ENCODE measurements around the gene SHISA5. TPM values are rescaled to one million over a fixed set of nuclear protein-coding genes. Genes with fewer than 3 reads are reported as not detected.

Gene SHISA5
- total RNA-seq, 1 experiment from 2014 or later: 192 TPM

GRCh38 chr3:48435774-48436476 lies 68.0 kb downstream of the SHISA5 start:
- peak; percentile 93 for TF ChIP-seq CTCF (IDR thresholded peaks at IDR 0.05; ENCODE audit: unreplicated experiment)
- Mint-ChIP-seq H3K36me3 (ENCODE audit: insufficient read depth, unreplicated experiment) (peaks cover 14% of the 10 kb centered on the region), H3K27me3 (ENCODE audit: unreplicated experiment) (no peaks in the 10 kb centered on the region), H3K27ac (ENCODE audit: unreplicated experiment) (no peak overlapping the region), H3K9me3 (ENCODE audit: low read depth, unreplicated experiment) (no peaks in the 10 kb centered on the region), H3K4me1 (ENCODE audit: low read depth, unreplicated experiment) (peaks cover 37% of the 10 kb centered on the region), H3K4me3 (ENCODE audit: low read depth, unreplicated experiment) (no peak overlapping the region)
- BruUV-seq (replicated peaks): no TSS peak
- peak; percentile 87 for DNase-seq
- CTCF ChIA-PET: interaction anchor here (0.6 to 6.5 kb wide), 34 partner anchors 9 to 947 kb away, joined by 3 to 243 read pairs (median 4); partner anchors contain the start of genes ATRIP, PFKFB4 and ZNF589
- intact Hi-C loops (cut with micrococcal nuclease; ENCODE audit: unreplicated experiment): loop anchor here (1.0 to 2.0 kb wide), 3 partner anchors 35 to 203 kb away; no protein-coding TSS in a partner anchor

GRCh38 chr3:48435223-48435595 lies 68.8 kb downstream of the SHISA5 start:
- intact Hi-C loops (cut with micrococcal nuclease; ENCODE audit: unreplicated experiment): loop anchor here (2.0 kb wide), 1 partner anchor 202 kb away; no protein-coding TSS in a partner anchor
- no peaks in the 10 kb centered on the region for H3K9me3 Mint-ChIP-seq (ENCODE audit: low read depth, unreplicated experiment)
- no peak for TF ChIP-seq CTCF (IDR thresholded peaks at IDR 0.05; ENCODE audit: unreplicated experiment)
- H3K4me3 Mint-ChIP-seq (ENCODE audit: low read depth, unreplicated experiment): no peak overlapping the region
- H3K4me1 Mint-ChIP-seq (ENCODE audit: low read depth, unreplicated experiment): peaks cover 44% of the 10 kb centered on the region
- CTCF ChIA-PET: interaction anchor here (1.1 to 6.5 kb wide), 17 partner anchors 8 to 241 kb away, joined by 3 to 243 read pairs (median 8); partner anchors contain the start of genes ATRIP and ZNF589
- no peaks in the 10 kb centered on the region for H3K27me3 Mint-ChIP-seq (ENCODE audit: unreplicated experiment)
- BruUV-seq (replicated peaks): no TSS peak
- DNase-seq: no peak
- no peak overlapping the region for H3K27ac Mint-ChIP-seq (ENCODE audit: unreplicated experiment)
- H3K36me3 Mint-ChIP-seq (ENCODE audit: insufficient read depth, unreplicated experiment): peaks cover 14% of the 10 kb centered on the region

- no peaks in the 10 kb centered on the region for H3K9me3 Mint-ChIP-seq (ENCODE audit: low read depth, unreplicated experiment)
- no peaks in the 10 kb centered on the region for H3K27me3 Mint-ChIP-seq (ENCODE audit: unreplicated experiment)
- intact Hi-C loops (cut with micrococcal nuclease; ENCODE audit: unreplicated experiment): loop anchor here (2.0 kb wide), 1 partner anchor 202 kb away; no protein-coding TSS in a partner anchor
- H3K27ac Mint-ChIP-seq (ENCODE audit: unreplicated experiment): no peak overlapping the region
- DNase-seq: no peak
- H3K36me3 Mint-ChIP-seq (ENCODE audit: insufficient read depth, unreplicated experiment): peaks cover 14% of the 10 kb centered on the region
- no peak for TF ChIP-seq CTCF (IDR thresholded peaks at IDR 0.05; ENCODE audit: unreplicated experiment)
- CTCF ChIA-PET: interaction anchor here (1.9 to 6.5 kb wide), 2 partner anchors 35 to 160 kb away, joined by 10 to 243 read pairs; no protein-coding TSS in a partner anchor
- no peak overlapping the region for H3K4me3 Mint-ChIP-seq (ENCODE audit: low read depth, unreplicated experiment)
- no TSS peak for BruUV-seq (replicated peaks)
- H3K4me1 Mint-ChIP-seq (ENCODE audit: low read depth, unreplicated experiment): peaks cover 42% of the 10 kb centered on the region
These were observed 69.3 kb downstream of the SHISA5 start for GRCh38 chr3:48434591-48435222.

GRCh38 chr3:48433472-48434118 lies 70.4 kb downstream of the SHISA5 start:
- H3K9me3 Mint-ChIP-seq (ENCODE audit: low read depth, unreplicated experiment): no peaks in the 10 kb centered on the region
- DNase-seq: peak; percentile 33
- BruUV-seq (replicated peaks): no TSS peak
- TF ChIP-seq CTCF (IDR thresholded peaks at IDR 0.05; ENCODE audit: unreplicated experiment): no peak
- H3K4me3 Mint-ChIP-seq (ENCODE audit: low read depth, unreplicated experiment): peak overlapping the region; percentile 6
- no peaks in the 10 kb centered on the region for H3K27me3 Mint-ChIP-seq (ENCODE audit: unreplicated experiment)
- CTCF ChIA-PET: interaction anchor here (0.6 to 6.5 kb wide), 5 partner anchors 25 to 1337 kb away, joined by 3 to 243 read pairs (median 5); no protein-coding TSS in a partner anchor
- peaks cover 33% of the 10 kb centered on the region for H3K4me1 Mint-ChIP-seq (ENCODE audit: low read depth, unreplicated experiment)
- no peak overlapping the region for H3K27ac Mint-ChIP-seq (ENCODE audit: unreplicated experiment)
- intact Hi-C loops (cut with micrococcal nuclease; ENCODE audit: unreplicated experiment): loop anchor here (2.0 kb wide), 1 partner anchor 201 kb away; no protein-coding TSS in a partner anchor
- H3K36me3 Mint-ChIP-seq (ENCODE audit: insufficient read depth, unreplicated experiment): peaks cover 17% of the 10 kb centered on the region
